ENCODE data around the gene SH2D5.

- TF ChIP-seq CTCF (conservative IDR thresholded peaks at IDR 0.05; ENCODE audit: low read length): no peak
- TF ChIP-seq EZH2phosphoT487 (IDR thresholded peaks at IDR 0.05; ENCODE audit: borderline replicate concordance, low read depth, low read length): no peak
Measured at GRCh38 chr1:20681999-20682398, 50.5 kb downstream of the SH2D5 start.

All from OCI-LY7 (cell line).